Measurements from ENCODE around the gene RBM17. TPM values are rescaled to one million over a fixed set of nuclear protein-coding genes. Genes with fewer than 3 reads are reported as not detected.

The RBM17 gene
- total RNA-seq, 1 donor from 2014 or later, result 90.8 TPM

DNA sequence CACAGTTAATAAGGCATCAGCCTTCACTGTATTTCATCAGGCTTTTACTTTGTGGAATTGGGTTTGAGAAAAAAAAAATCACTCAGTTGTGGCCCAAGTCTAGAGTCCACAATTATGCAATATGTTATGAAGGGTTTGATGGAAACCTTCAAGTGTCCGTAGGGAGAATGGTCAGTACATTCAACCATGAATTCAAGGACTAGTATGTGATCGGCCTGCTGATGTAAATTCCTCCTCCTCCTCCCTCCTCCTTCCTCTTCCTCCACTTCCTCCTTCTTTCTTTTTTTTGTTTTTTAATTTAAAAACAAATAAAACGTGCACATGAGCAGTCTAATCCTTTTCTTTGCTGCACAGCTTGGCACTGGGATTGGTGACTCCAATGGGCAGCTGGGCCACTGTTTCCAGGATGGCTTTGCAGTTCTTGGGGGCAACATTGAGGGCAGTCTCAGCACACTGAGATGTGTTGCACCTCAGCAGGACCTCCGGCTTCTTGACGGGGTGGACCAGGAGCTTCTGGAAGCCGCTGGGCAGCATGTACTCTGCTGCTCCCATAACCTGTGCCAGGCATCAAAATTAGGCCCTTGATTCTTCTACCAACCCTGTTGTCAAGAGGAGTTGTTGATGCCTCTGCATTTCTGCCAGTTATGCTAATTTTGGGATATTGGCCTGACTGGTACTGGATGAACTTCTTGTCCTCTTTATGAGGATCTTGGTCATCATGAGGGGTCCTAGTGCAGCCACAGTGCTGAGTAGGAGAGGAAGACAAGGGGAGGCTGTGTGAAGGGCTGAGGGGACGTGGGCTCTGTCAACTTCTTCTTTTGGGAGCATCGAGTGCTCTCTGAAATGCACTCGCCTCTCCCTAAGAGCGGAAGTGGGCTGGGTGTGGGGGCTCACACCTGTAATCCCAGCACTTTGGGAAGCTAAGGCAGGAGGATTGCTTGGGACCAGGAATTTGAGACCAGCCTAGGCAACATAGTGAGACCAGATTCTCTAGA, 17.4 kb upstream of the RBM17 start:
- TF ChIP-seq, protein P1, sequence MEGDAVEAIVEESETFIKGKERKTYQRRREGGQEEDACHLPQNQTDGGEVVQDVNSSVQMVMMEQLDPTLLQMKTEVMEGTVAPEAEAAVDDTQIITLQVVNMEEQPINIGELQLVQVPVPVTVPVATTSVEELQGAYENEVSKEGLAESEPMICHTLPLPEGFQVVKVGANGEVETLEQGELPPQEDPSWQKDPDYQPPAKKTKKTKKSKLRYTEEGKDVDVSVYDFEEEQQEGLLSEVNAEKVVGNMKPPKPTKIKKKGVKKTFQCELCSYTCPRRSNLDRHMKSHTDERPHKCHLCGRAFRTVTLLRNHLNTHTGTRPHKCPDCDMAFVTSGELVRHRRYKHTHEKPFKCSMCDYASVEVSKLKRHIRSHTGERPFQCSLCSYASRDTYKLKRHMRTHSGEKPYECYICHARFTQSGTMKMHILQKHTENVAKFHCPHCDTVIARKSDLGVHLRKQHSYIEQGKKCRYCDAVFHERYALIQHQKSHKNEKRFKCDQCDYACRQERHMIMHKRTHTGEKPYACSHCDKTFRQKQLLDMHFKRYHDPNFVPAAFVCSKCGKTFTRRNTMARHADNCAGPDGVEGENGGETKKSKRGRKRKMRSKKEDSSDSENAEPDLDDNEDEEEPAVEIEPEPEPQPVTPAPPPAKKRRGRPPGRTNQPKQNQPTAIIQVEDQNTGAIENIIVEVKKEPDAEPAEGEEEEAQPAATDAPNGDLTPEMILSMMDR (IDR thresholded peaks at IDR 0.05), result no peak
- no peak for DNase-seq
- Histone ChIP-seq H3K27ac (peak overlapping the region; percentile 44), H3K4me3 (no peak overlapping the region), H3K9me3 (no peaks in the 10 kb centered on the region), H3K4me1 (peaks cover 49% of the 10 kb centered on the region), H3K36me3 (no peaks in the 10 kb centered on the region), H3K27me3 (ENCODE audit: low read depth) (no peaks in the 10 kb centered on the region)
- intact Hi-C loops (cut with DNase I), result no loop called here
- no peak for ATAC-seq

DNA sequence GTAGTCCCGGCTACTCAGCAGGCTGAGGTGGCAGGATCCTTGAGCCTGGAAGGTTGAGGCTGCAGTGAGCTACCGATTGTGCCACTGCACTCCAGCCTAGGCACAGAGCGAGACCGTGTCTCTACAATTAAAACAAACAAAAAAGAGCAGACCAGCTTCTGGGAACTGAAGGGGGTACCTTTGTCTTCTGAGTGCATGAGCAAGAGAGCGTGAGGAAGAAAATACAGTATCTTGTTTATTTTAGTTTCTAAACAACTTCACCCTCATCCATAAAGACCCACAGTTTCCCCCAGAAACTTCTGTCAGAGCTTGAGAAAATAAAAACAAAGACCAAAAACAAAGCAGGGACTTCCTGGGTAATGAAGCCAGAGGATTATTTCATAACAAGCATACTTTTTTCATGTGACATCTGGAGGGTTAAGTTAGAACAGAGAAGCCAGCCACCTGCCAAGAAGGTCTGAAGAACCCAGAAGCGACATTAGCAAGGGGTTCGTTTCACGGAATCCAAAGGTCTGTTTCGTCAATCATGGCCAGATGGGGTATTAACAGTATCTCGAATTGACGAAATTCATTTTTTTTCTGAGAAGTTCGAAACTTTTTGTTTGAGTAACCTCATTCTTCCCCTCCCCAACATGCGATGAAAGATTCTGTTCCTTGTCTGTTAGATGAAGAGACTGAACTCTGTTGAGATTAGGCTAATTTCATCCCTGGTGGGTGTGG, 16.5 kb upstream of the RBM17 start:
- DNase-seq (no peak), ATAC-seq (no peak)
- no peak overlapping the region for H3K4me3 ChIP-seq
- H3K9me3 ChIP-seq, result no peaks in the 10 kb centered on the region
- H3K27me3 ChIP-seq (ENCODE audit: low read depth), result no peaks in the 10 kb centered on the region
- peak overlapping the region; percentile 44 for H3K27ac ChIP-seq
- peaks cover 45% of the 10 kb centered on the region for H3K4me1 ChIP-seq
- TF ChIP-seq, protein P1 (IDR thresholded peaks at IDR 0.05), result no peak
- H3K36me3 ChIP-seq, result no peaks in the 10 kb centered on the region
- intact Hi-C loops (cut with DNase I), result no loop called here

DNA sequence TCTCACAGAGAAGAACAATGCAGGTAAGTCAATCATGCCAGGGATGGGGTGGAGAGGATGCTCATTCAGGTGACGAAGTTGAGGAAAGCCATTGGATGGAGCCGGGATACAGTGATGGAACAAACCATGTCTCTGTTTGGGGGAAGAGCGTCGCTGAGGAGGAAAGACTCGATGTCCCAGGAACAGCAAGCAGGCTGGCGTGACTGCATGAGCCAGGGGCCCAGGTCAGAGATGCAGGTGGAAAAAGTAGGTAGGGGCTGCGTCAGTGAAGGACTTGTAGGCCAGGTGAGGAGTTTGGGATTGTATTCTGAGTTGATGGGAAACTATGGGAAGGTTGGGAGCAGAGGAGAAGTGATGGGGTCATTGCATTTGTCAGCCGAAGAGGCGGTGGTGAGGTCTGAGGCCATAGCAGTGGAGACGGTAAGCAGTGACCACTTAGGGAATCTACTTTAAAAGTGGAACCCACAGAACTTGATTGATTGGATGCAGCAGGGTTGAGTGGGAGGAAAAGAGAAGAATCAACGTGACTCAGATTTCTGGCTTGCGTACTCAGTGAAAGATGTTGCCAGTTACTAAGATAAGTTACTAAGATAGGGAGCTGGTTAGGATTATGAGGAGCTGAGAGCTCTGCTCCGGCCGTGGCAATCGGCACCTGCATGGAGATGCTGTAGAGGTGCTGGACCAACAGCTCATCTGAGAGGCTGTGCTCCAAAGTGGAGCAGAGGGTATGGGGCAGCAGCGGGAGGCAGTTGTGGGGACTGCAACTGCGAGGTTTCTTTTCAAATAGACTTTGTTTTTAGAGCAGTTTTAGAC, 14.1 kb upstream of the RBM17 start:
- peaks cover 28% of the 10 kb centered on the region for H3K4me1 ChIP-seq
- no peaks in the 10 kb centered on the region for H3K36me3 ChIP-seq
- intact Hi-C loops (cut with DNase I), result no loop called here
- no peaks in the 10 kb centered on the region for H3K27me3 ChIP-seq (ENCODE audit: low read depth)
- TF ChIP-seq, protein P1 (IDR thresholded peaks at IDR 0.05), result no peak
- no peak for DNase-seq
- peak; percentile 33 to 36 for ATAC-seq
- no peak overlapping the region for H3K27ac ChIP-seq
- no peak overlapping the region for H3K4me3 ChIP-seq
- no peaks in the 10 kb centered on the region for H3K9me3 ChIP-seq

DNA sequence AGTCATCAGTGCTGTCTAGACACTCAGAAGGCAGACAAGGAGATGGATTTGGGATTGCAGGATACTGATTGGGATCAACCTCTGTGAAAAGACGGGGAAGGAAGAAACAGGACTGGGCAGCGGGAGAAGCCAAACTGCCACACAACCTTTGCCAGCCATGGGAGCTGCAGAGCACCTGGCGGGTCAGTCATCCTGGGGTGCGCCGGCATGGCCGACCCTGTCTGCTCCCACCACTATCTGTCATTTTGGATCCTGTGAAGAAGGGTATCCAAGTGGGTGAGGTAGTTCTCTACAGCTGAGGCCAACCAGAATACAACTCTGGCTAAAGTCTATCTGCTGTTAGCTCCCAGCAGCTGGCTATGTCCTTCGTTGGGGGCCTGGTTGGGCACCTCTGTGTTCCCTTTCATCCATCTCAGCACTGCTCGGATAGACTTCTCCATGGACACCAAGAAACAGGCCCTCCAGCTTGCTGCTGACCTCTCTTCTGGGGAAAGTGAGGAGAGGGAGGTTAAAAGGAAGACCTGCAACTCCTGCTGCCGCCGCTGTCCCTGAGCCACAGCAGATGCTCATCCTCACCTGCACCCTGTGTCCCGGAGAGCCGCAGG, 11.7 kb upstream of the RBM17 start:
- Histone ChIP-seq H3K9me3 (no peaks in the 10 kb centered on the region), H3K4me1 (peaks cover 8% of the 10 kb centered on the region), H3K36me3 (no peaks in the 10 kb centered on the region), H3K27ac (no peak overlapping the region), H3K27me3 (ENCODE audit: low read depth) (no peaks in the 10 kb centered on the region), H3K4me3 (no peak overlapping the region)
- no peak for ATAC-seq
- intact Hi-C loops (cut with DNase I), result no loop called here
- TF ChIP-seq, protein P1 (IDR thresholded peaks at IDR 0.05), result no peak
- DNase-seq, result no peak

DNA sequence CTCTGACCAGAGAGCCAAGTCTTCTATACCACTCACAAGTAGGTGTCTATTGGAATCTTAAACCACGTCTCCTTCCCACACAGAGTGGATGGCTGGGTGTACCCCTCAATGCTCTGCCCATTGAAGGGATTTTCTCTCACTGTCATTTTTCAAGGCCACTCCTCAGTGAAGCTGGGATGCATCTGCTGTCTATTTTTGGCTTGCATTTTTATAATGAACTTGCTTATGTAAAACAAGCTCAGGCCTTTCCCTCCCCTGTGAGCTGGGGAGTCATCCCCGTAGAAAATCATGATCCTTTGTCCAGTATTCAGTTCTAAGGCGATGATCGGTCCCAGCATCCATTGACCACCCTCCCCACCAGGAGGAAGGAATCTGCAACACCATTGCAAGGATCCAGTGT, 9.8 kb upstream of the RBM17 start:
- DNase-seq (no peak), ATAC-seq (no peak)
- no peak overlapping the region for H3K27ac ChIP-seq
- intact Hi-C loops (cut with DNase I), result no loop called here
- TF ChIP-seq, protein P1 (IDR thresholded peaks at IDR 0.05), result no peak
- no peak overlapping the region for H3K4me3 ChIP-seq
- H3K27me3 ChIP-seq (ENCODE audit: low read depth), result no peaks in the 10 kb centered on the region
- H3K4me1 ChIP-seq, result peaks cover 22% of the 10 kb centered on the region
- no peaks in the 10 kb centered on the region for H3K9me3 ChIP-seq
- H3K36me3 ChIP-seq, result no peaks in the 10 kb centered on the region
